ENCODE data around the gene PFKFB4. TPM values are rescaled to one million over a fixed set of nuclear protein-coding genes. Genes with fewer than 3 reads are reported as not detected.

Gene PFKFB4
- total RNA-seq, 1 donor from 2014 or later, result 4.6 TPM

Small RNAs within 50 kb of the gene (microRNA-seq; reads per million reads assigned to microRNA genes)
- gene MIR6823 (ENCODE audit: borderline number of aligned reads) (not detected), gene MIR711 (ENCODE audit: borderline number of aligned reads) (not detected)

Other genes with a start within 250 kb of the PFKFB4 start
- not detected for gene SPINK8, start 223.1 kb downstream of the PFKFB4 start, total RNA-seq
- gene FBXW12, start 184.6 kb downstream of the PFKFB4 start, total RNA-seq, result not detected
- gene PLXNB1, start 126.7 kb downstream of the PFKFB4 start, total RNA-seq, result 40.0 TPM
- gene CCDC51, start 116.7 kb downstream of the PFKFB4 start, total RNA-seq, result 11.6 TPM
- gene TMA7, start 116.5 kb downstream of the PFKFB4 start, total RNA-seq, result 144 TPM
- 7.2 TPM for gene ATRIP, start 110.1 kb downstream of the PFKFB4 start, total RNA-seq
- 170 TPM for gene SHISA5, start 52.6 kb downstream of the PFKFB4 start, total RNA-seq
- not detected for gene UCN2, start 7.0 kb upstream of the PFKFB4 start, total RNA-seq
- gene COL7A1, start 38.5 kb upstream of the PFKFB4 start, total RNA-seq, result 0.84 TPM
- 148 TPM for gene UQCRC1, start 52.8 kb upstream of the PFKFB4 start, total RNA-seq
- gene TMEM89, start 65.0 kb upstream of the PFKFB4 start, total RNA-seq, result not detected
- gene SLC26A6, start 78.7 kb upstream of the PFKFB4 start, total RNA-seq, result 11.5 TPM
- gene CELSR3, start 106.1 kb upstream of the PFKFB4 start, total RNA-seq, result 0.64 TPM
- 19.9 TPM for gene NCKIPSD, start 129.1 kb upstream of the PFKFB4 start, total RNA-seq
- gene IP6K2, start 160.4 kb upstream of the PFKFB4 start, total RNA-seq, result 40.4 TPM

All from mesenteric fat pad (tissue), 1 donor.